Measurements from ENCODE around the gene MON2. TPM values are rescaled to one million over a fixed set of nuclear protein-coding genes. Genes with fewer than 3 reads are reported as not detected.

The MON2 gene
- total and polyA plus RNA-seq, 2 of the 13 experiments (the other 11 are each of a cell fraction or from before 2014, with no cell fraction given): 10.5 to 24.8 TPM

DNA sequence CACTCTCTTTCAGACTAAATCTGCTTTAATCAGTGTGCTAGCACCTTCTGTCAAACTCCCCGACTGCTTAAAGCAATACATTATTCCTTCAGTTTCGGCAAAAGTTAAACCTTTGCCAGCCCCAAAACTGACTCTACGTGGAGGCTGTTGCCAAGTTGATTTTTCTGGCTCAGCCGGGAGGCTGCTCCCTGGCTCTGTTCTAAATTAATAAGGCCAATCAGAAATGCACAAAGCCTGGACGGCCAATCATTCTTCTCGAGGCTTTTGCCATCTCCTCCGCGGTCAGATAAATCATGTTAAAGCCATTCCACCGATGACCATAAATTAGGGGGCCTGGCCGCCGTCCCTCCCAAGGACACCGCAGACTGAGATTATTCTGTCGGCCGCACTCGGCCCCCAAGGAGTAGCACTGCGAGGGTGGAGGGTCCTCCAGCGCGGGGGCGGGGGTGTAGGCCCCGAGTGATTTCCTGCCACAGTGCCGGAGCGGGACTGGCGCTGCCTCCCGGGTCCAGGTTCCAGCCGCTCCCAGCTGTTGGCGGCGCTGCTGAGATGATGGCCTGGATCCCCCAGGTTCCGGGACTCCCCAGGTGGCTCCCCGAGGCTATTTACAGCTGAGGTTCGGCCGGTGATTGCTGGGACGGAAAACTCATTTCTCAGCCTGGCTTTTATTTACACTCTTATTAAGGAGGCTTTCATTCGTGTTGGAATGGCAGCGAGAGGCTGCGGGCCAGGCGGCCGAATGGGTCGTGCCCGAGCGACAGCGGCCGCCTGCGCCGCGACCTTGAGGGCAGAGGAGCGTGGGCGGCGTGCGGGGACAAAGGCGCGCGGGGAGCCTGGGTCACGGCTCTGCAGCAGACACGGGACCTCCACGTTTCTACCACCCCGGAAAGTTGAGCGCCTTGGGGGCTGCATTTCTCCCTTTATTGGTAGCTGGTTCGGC lies 165.1 kb downstream of the MON2 start (continued):
- TF ChIP-seq NR2F6 (IDR thresholded peaks at IDR 0.05): no peak
- 0 out of 2 replicates have a peak, but pooled peaks have one; percentile 12 for TF ChIP-seq NR2F6 (CRISPR knock-in tag; IDR thresholded peaks at IDR 0.05)
- no peak for TF ChIP-seq ZNF33A (CRISPR knock-in tag; IDR thresholded peaks at IDR 0.05; ENCODE audit: borderline replicate concordance)
- TF ChIP-seq KLF15 (CRISPR knock-in tag; IDR thresholded peaks at IDR 0.05; ENCODE audit: borderline replicate concordance): no peak
- no peak for TF ChIP-seq TBL1XR1 (IDR thresholded peaks at IDR 0.05; ENCODE audit: borderline replicate concordance, low read length, partially characterized antibody)
- no peak for TF ChIP-seq PHF5A (CRISPR knock-in tag; IDR thresholded peaks at IDR 0.05; ENCODE audit: low read depth, unreplicated experiment)
- peak; percentile 58; the same call in 1 of the 2 replicates for TF ChIP-seq MXD1 (CRISPR knock-in tag; IDR thresholded peaks at IDR 0.05)
- TF ChIP-seq MIXL1 (CRISPR knock-in tag; IDR thresholded peaks at IDR 0.05): no peak
- peak; percentile 30; the same call in 1 of the 2 replicates for TF ChIP-seq DMAP1 (CRISPR knock-in tag; IDR thresholded peaks at IDR 0.05)
- no peak for TF ChIP-seq HNRNPH1 (optimal IDR thresholded peaks at IDR 0.05; ENCODE audit: low read depth, low read length)
- TF ChIP-seq STAT5B (CRISPR knock-in tag; IDR thresholded peaks at IDR 0.05): no peak
- no peak for TF ChIP-seq TGIF2 (CRISPR knock-in tag; IDR thresholded peaks at IDR 0.05)
- no peak for TF ChIP-seq RNF219 (CRISPR knock-in tag; IDR thresholded peaks at IDR 0.05)
- no peak for TF ChIP-seq ZNF644 (CRISPR knock-in tag; IDR thresholded peaks at IDR 0.05; ENCODE audit: low read depth)
- no peak; the same call in none of the 2 replicates for TF ChIP-seq KMT2A (CRISPR knock-in tag; IDR thresholded peaks at IDR 0.05)
- no peak for TF ChIP-seq MLLT10 (CRISPR knock-in tag; IDR thresholded peaks at IDR 0.05)
- no peak for TF ChIP-seq SP2 (CRISPR knock-in tag; IDR thresholded peaks at IDR 0.05)
- TF ChIP-seq ZNF703 (CRISPR knock-in tag; IDR thresholded peaks at IDR 0.05; ENCODE audit: borderline replicate concordance): no peak
- peak; percentile 73 for TF ChIP-seq RBFOX2 (IDR thresholded peaks at IDR 0.05; ENCODE audit: low read depth, low read length)
- TF ChIP-seq ZFAT (CRISPR knock-in tag; conservative IDR thresholded peaks at IDR 0.05): no peak
- no peak for TF ChIP-seq MLXIP (CRISPR knock-in tag; IDR thresholded peaks at IDR 0.05; ENCODE audit: borderline replicate concordance)
- no peak for TF ChIP-seq BCL6 (CRISPR knock-in tag; IDR thresholded peaks at IDR 0.05)
- no peak for TF ChIP-seq AGO1 (IDR thresholded peaks at IDR 0.05; ENCODE audit: low read depth, low read length, poor library complexity, severe bottlenecking)
- no peak for TF ChIP-seq JUNB (CRISPR knock-in tag; IDR thresholded peaks at IDR 0.05; ENCODE audit: borderline replicate concordance)
- no peak for TF ChIP-seq FOXO1 (CRISPR knock-in tag; IDR thresholded peaks at IDR 0.05)
